NCI-H1105 treated with DMSO at 0.1 percent for 48 hours (cell line): ENCODE data around the gene QSOX2.

Experiments
- DNase-seq: peaks from one replicate; lab custom pipeline; 2025; lab: John Stamatoyannopoulos, UW

QSOX2 gene

GRCh38 chr9:136251264-136252115 is 5.9 kb upstream of the QSOX2 start:
- no peak for DNase-seq

- no peak for DNase-seq
Measured at GRCh38 chr9:136250676-136251075, 5.1 kb upstream of the QSOX2 start.

GRCh38 chr9:136249877-136250559 is 4.4 kb upstream of the QSOX2 start:
- peak; percentile 45 for DNase-seq

DNA sequence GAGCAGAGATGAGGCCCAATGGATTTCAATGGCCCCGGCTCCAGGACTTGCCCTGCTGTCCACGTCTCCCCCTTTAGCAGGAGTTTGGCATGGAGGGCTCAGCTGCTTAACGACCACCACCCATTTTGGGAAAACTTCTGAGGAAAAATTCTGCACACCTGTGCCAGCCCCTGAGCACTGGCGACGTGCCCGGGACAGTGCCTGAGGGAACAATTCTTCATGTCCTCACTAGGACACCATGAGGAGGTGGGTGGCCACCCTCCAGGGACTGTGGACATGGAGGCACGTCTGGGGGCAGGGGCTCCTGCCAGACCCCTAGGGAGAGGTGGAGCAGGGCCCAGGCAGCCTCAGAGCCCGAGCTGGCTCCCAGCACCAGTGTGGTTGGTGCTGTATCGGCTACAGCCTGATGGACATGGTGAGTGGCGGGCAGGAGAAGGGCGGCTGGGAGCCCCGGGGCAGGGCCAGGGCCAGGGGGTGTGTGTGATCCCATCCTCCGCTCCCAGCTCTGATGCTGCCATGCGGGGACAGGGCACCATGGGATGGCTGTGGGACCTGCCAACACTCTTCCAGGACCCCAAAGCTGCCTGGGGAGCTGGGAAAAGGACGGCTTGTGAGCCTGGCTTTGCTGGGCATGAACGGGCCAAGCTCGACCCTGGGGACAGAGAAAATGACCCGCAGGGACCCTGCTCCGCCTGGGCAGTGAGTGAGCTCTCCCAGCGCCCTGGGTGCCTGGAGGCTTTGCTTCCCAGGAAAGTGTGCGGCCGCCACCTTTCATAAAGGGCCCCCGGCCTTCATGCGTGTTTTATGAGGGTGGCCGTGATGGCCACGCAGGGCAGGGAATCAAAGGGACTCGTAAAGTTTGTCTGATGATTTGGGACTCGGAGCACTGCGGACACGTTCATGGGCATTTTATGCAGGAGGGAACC is 3.6 kb upstream of the QSOX2 start:
- DNase-seq: no peak

- DNase-seq: no peak
Measured at GRCh38 chr9:136247947-136248637, 2.5 kb upstream of the QSOX2 start.

- no peak for DNase-seq
Measured at GRCh38 chr9:136247551-136247916, 1.9 kb upstream of the QSOX2 start.

GRCh38 chr9:136246849-136247550 is 1.4 kb upstream of the QSOX2 start:
- no peak for DNase-seq

GRCh38 chr9:136244969-136245218 is 718 bp downstream of the QSOX2 start:
- no peak for DNase-seq

- no peak for DNase-seq
Measured at GRCh38 chr9:136244122-136244968, 1.3 kb downstream of the QSOX2 start.

GRCh38 chr9:136243631-136244030 is 2.0 kb downstream of the QSOX2 start:
- no peak for DNase-seq

DNA sequence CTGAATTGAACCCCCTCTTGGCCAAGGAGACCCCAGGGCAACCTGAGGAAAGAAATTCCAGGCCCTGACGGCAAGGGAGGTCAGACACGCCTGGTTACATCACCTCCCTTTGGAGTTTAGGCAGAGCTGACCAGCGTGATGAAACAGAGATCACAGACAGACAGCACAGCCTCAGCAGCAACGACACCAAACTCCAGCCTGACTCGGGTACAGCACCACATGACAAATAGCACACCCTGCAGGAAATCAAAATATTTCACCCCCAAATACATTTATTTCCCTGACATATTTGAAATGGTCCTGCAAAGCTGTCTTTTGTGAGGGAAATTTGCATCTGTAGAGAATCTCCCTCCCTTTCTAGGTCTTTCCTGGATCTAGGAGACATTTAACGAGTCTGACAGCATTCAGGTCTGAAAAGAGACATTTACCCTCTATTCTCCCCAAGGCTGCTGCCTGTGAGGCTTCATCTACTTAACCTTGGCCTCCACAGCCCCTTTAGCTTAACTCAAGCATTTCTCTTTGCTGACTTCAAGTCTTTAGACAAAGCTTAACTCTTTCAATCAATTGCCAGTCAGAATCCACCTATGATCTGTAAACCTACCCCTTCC is 2.6 kb downstream of the QSOX2 start:
- no peak for DNase-seq

- DNase-seq: no peak
Measured at GRCh38 chr9:136242248-136242647, 3.4 kb downstream of the QSOX2 start.

GRCh38 chr9:136241542-136241941 is 4.1 kb downstream of the QSOX2 start:
- no peak for DNase-seq

DNA sequence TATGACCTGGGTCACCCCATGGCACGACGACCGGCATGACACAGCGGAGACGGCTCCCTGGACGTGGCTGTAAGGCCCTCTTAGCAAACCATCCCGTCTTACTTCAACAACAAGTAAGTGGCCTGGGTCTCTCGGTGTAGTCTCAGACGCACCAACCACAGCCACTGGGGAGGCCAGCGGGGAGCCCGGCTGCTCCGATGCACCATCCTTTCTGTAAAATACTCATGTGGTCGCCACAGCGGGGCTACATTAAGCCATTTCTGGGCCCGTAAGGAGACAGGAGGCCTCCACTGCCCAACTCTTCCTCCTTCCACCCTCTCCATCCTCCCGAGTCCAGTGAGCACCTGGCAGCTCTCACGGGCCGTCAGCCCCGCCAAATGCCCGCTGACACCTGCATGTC is 4.7 kb downstream of the QSOX2 start:
- no peak for DNase-seq

GRCh38 chr9:136239983-136240330 is 5.7 kb downstream of the QSOX2 start:
- DNase-seq: no peak

DNA sequence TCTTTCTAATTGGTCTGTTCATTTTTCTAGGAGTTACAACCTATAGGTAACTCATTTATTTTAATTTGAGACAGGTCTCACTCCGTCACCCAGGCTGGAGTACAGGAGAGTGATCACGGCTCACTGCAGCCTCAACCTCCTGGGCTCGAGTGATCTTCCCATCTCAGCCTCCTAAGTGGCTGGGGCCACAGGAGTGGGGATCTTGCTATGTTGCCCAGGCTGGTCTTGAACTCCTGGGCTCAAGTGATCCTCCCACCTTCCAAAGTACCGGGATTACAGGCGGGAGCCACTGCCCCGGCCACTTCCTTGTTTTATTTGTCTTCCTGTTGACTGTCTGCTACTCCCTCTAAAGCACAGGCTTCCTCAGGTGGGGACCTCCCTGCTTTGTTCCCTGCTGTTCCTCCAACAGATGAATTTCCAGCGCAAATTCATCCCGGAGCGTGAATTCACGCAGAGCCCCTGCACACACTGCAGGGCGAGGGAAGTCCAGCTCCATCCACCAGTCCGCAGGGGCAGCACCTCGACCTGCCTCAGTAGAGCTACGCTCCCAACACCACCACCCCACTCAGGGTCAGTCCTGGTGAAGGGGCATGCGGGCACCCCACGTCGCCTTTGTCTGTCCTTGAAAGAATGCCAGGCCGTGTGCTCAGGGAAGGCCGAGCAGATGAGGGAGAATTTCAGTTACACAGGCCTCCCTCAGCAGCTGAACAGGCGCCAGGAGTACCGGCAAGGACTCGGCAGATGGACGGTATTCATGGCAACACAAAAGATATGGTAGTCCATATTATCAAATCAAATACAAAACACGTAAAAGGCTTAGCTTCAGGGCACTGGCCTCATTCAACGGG is 6.3 kb downstream of the QSOX2 start:
- DNase-seq: no peak

- DNase-seq: no peak
Measured at GRCh38 chr9:136238342-136238732, 7.3 kb downstream of the QSOX2 start.

DNA sequence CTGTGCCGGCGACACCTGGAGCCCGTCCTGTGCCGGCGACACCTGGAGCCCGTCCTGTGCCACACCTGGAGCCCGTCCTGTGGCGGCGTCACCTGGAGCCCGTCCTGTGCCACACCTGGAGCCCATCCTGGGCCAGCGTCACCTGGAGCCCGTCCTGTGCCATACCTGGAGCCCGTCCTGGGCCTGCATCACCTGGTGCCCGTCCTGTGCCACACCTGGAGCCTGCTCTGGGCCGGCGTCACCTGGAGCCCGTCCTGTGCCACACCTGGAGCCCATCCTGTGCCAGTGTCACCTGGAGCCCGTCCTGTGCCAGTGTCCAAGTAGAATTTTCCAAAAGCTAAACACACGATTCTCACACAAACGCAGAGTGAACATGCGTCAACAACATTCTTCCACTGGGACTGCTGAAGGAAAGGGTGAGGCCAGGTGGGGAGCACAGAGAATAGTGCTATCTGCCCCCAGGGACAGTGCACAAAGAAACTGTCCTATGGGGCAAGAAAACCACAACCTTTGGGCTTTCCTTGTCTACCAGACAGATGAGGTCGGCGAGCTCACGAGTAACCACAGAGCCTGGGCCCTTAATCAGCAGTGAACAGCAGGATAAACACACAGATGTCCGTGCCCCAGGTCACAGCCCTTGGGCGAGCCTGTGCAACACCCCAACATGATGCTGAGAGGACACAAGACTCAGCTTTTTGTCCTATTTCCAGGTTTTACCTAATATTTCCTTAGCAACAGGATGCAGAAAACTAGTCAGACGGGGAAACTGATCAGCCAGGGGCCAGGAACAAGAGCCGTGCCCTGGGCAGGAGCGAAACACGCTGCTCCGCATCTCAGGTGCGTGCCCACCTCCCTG is 7.9 kb downstream of the QSOX2 start:
- no peak for DNase-seq
